Nephron (organoid): ENCODE data around the gene CBX8.
"Not testable (repeated sequence)": the region's sequence is repeated elsewhere in the genome, so short reads cannot be mapped to it uniquely, and the experiment has no call there.

Experiments used
- H3K27ac Mint-ChIP-seq, 3 experiments: 2 replicates each; pipeline ENCODE4 v1.8.0; 2020; ENCODE audit warnings: mixed read lengths in 3 of 3, mild to moderate bottlenecking in 2 of 3, moderate library complexity in 1 of 3
- H3K27me3 Mint-ChIP-seq: 2 replicates; pipeline ENCODE4 v1.8.0; 2021; ENCODE audit warnings: low read depth, mild to moderate bottlenecking, moderate library complexity, mixed read lengths
- H3K36me3 Mint-ChIP-seq: 2 replicates; pipeline ENCODE4 v1.8.0; 2020; ENCODE audit warnings: low read depth, mixed read lengths
- H3K4me1 Mint-ChIP-seq: 2 replicates; pipeline ENCODE4 v1.8.0; 2020; ENCODE audit warnings: mixed read lengths
- H3K4me3 Mint-ChIP-seq, 3 experiments: 2 replicates each; pipeline ENCODE4 v1.8.0; 2020; ENCODE audit warnings: mild to moderate bottlenecking in 3 of 3, mixed read lengths in 3 of 3, moderate library complexity in 2 of 3
- H3K9me3 Mint-ChIP-seq: 2 replicates; pipeline ENCODE4 v1.8.0; 2020; ENCODE audit warnings: mixed read lengths
- TF ChIP-seq, protein P1 (sequence below), 3 experiments: fragments of 200-600 bp; sonication (generic); IDR thresholded peaks; one replicate each; pipeline ENCODE4 v1.5.0; 2021; ENCODE audit warnings: antibody characterized with exemption in 3 of 3; ENCODE audit not compliant: unreplicated experiment in 3 of 3

CBX8 gene

DNA sequence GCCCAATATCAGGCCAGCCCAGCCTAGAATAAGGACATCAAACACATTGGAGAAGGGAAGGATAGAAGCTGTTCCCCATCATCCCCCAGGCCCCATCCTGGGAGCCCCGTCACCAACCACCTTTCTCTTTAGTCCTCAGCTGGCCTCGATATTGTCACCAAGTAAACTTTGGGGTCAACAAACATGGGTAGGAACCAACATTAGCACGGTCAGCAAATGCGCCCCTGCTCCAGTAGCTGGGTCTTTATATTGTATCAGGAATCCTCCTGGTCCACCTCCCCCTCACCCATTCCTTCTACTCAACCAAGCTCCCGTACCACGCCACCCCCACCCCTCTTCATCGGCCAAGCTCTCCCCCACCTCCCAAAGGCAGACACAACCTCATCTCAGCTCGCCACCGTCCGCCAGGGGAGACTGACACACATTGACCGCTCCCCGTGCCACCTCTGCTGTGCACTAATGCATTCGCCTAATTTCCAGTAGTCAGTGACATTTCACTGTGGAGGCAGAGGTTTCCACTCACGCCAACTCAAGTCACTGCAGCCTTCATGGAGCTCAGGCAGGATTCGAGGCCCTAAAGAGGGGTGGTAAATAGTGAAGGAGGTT lies 39.6 kb downstream of the CBX8 start:
- TF ChIP-seq, protein P1, sequence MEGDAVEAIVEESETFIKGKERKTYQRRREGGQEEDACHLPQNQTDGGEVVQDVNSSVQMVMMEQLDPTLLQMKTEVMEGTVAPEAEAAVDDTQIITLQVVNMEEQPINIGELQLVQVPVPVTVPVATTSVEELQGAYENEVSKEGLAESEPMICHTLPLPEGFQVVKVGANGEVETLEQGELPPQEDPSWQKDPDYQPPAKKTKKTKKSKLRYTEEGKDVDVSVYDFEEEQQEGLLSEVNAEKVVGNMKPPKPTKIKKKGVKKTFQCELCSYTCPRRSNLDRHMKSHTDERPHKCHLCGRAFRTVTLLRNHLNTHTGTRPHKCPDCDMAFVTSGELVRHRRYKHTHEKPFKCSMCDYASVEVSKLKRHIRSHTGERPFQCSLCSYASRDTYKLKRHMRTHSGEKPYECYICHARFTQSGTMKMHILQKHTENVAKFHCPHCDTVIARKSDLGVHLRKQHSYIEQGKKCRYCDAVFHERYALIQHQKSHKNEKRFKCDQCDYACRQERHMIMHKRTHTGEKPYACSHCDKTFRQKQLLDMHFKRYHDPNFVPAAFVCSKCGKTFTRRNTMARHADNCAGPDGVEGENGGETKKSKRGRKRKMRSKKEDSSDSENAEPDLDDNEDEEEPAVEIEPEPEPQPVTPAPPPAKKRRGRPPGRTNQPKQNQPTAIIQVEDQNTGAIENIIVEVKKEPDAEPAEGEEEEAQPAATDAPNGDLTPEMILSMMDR (IDR thresholded peaks at IDR 0.05; ENCODE audit: unreplicated experiment in 3 of 3), result no peak
- Mint-ChIP-seq H3K27ac (no peak overlapping the region), H3K27me3 (peaks cover 18% of the 10 kb centered on the region), H3K4me1 (no peaks in the 10 kb centered on the region), H3K4me3 (no peak overlapping the region), H3K9me3 (no peaks in the 10 kb centered on the region), H3K36me3 (no peaks in the 10 kb centered on the region)

DNA sequence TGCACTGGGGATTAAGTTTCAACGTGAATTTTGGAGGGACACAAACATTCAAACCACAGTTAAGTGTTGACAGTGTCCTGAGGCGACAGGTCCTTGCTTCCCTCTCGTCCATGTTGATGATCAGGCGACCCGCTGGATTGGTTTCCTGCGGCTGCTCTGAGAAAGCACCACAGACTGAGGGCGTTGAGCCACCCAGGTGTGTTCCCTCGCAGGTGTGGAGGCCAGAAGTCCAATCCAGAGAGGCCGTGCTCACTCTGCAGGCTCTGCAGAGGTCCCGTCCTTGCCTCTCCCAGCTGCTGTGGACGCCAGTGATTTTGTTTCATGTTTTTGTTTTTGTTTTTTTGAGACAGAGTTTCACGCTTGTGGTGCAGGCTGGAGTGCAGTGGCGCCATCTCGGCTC lies 41.3 kb downstream of the CBX8 start:
- Mint-ChIP-seq H3K4me3 (no peak overlapping the region), H3K27ac (no peak overlapping the region), H3K4me1 (no peaks in the 10 kb centered on the region), H3K9me3 (no peaks in the 10 kb centered on the region), H3K36me3 (no peaks in the 10 kb centered on the region), H3K27me3 (peaks cover 31% of the 10 kb centered on the region)
- TF ChIP-seq, protein P1 (IDR thresholded peaks at IDR 0.05; ENCODE audit: unreplicated experiment in 3 of 3), result no peak

DNA sequence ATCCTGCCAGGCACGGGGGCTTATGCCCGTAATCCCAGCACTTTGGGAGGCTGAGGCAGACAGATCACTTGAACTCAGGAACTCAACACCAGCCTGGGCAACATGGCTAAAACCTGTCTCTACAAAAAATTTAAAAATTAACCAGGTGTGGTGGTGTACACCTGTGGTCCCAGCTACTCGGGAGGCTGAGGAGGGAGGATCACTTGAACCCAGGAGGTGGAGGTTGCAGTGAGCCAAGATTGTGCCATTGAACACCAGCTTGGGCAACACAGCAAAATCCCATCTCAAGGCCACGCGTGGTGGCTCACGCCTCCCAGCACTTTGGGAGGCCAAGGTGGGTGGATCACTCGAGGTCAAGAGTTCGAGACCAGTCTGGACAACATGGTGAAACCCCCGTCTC lies 42.0 kb downstream of the CBX8 start:
- H3K27me3 Mint-ChIP-seq, result peaks cover 35% of the 10 kb centered on the region
- H3K36me3 Mint-ChIP-seq, H3K4me1 Mint-ChIP-seq, H3K27ac Mint-ChIP-seq, H3K9me3 Mint-ChIP-seq, H3K4me3 Mint-ChIP-seq: not testable (repeated sequence)

- H3K36me3 Mint-ChIP-seq, result no peaks in the 10 kb centered on the region
- TF ChIP-seq, protein P1 (IDR thresholded peaks at IDR 0.05; ENCODE audit: unreplicated experiment in 3 of 3), result no peak
- peaks cover 4% of the 10 kb centered on the region for H3K4me1 Mint-ChIP-seq
- H3K27me3 Mint-ChIP-seq, result peaks cover 38% of the 10 kb centered on the region
- H3K4me3 Mint-ChIP-seq, result no peak overlapping the region
- no peaks in the 10 kb centered on the region for H3K9me3 Mint-ChIP-seq
- no peak overlapping the region for H3K27ac Mint-ChIP-seq
These were observed 42.5 kb downstream of the CBX8 start for GRCh38 chr17:79754370-79754769.

DNA sequence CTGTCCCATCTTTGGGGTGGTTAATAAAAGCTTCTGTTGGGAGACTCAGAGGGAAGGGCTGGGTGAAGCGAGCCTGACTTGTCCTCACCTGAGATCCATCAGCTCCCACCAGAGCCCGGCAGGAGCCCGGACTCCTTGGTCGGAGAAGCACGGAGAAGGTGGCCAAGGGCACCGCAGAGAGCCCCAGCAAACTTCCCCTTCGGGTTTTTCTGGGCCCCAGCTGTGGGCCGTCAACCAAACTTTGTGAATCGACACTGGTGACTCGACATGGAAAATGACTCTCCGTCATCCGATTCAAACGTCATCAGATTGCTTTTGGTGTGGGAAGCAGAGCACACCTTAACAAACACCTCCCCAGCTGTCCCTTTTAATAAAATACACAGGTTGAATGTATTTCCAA lies 44.7 kb downstream of the CBX8 start:
- H3K4me3 Mint-ChIP-seq, result no peak overlapping the region
- no peaks in the 10 kb centered on the region for H3K36me3 Mint-ChIP-seq
- TF ChIP-seq, protein P1 (IDR thresholded peaks at IDR 0.05; ENCODE audit: unreplicated experiment in 3 of 3), result no peak
- peaks cover 5% of the 10 kb centered on the region for H3K4me1 Mint-ChIP-seq
- H3K27ac Mint-ChIP-seq, result no peak overlapping the region
- H3K27me3 Mint-ChIP-seq, result peaks cover 53% of the 10 kb centered on the region
- H3K9me3 Mint-ChIP-seq, result no peaks in the 10 kb centered on the region

DNA sequence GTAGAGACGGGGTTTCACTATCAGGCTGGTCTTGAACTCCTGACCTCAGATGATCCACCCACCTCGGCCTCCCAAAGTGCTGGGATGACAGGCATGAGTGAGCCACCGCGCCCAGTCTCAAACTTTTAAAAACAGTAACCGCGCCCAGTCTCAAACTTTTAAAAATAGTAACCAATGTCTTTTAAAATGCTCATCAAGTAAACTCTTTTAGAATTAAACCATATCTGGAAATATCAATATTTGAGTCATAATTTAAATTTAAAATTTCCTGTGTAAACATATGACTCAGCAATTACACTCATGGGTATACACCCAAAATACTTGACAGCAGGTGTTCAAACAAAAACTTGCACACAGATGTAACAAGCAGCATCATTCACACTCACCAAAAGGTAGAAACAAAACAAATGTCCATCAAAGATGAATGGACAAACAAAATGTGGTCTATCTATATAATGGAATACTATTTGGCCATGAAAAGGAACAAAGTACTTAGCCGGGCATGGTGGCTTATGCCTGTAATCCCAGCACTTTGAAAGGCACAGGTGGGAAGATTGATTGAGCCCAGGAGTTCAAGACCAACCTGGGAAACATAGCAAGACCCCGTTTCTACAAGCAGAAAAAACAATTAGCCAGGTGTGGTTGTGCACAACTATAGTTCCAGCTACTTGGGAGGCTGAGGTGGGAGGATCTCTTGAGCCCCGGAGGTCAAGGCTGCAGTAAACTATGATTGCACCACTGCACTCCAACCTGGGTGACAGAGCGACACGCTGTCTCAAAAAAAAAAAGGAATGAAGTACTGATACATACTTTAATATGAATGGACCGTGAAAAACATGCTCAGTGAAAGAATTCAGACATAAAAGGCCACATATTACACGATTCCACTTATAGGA lies 46.0 kb downstream of the CBX8 start:
- Mint-ChIP-seq H3K4me1 (peaks cover 9% of the 10 kb centered on the region), H3K27ac (no peak overlapping the region), H3K36me3 (no peaks in the 10 kb centered on the region), H3K9me3 (no peaks in the 10 kb centered on the region), H3K27me3 (peaks cover 65% of the 10 kb centered on the region), H3K4me3 (no peak overlapping the region)
- TF ChIP-seq, protein P1 (IDR thresholded peaks at IDR 0.05; ENCODE audit: unreplicated experiment in 3 of 3), result no peak
